OCI-LY1 (cell line): ENCODE data around the gene NAA80.

ENCODE experiments used
- H2AFZ ChIP-seq: fragments of 200-600 bp; sonication (generic), shearing (Covaris generic); 2 replicates; pipeline ENCODE4 v1.6.0; 2014; ENCODE audit warnings: antibody characterized with exemption, mild to moderate bottlenecking, low read length
- H3F3A ChIP-seq: fragments of 200-600 bp; sonication (generic), shearing (Covaris generic); 2 replicates; pipeline ENCODE4 v1.6.0; 2014; ENCODE audit warnings: mild to moderate bottlenecking, antibody characterized with exemption, low read length, moderate library complexity; ENCODE audit not compliant: insufficient read depth
- H3K27ac ChIP-seq: fragments of 200-600 bp; sonication (generic); 2 replicates; pipeline ENCODE4 v1.5.1; 2014; ENCODE audit warnings: low read length, mixed run types, mild to moderate bottlenecking, low read depth; ENCODE audit not compliant: poor library complexity, severe bottlenecking
- H3K27me3 ChIP-seq: fragments of 200-600 bp; sonication (generic); 2 replicates; pipeline ENCODE4 v1.6.0; 2014; ENCODE audit warnings: antibody characterized with exemption, mild to moderate bottlenecking, low read length, moderate library complexity; ENCODE audit not compliant: insufficient read depth
- H3K36me3 ChIP-seq: fragments of 200-600 bp; sonication (generic); 2 replicates; pipeline ENCODE4 v1.6.1; 2014; ENCODE audit warnings: mild to moderate bottlenecking, antibody characterized with exemption, low read length, moderate library complexity, mixed read lengths; ENCODE audit not compliant: insufficient read depth
- H3K4me1 ChIP-seq: fragments of 200-600 bp; sonication (generic); 2 replicates; pipeline ENCODE4 v1.5.1; 2014; ENCODE audit warnings: mild to moderate bottlenecking, low read length, moderate library complexity; ENCODE audit not compliant: insufficient read depth, severe bottlenecking
- H3K4me2 ChIP-seq: fragments of 200-600 bp; sonication (generic), shearing (Covaris generic); 2 replicates; pipeline ENCODE4 v1.6.1; 2014; ENCODE audit warnings: low read length
- H3K4me3 ChIP-seq: fragments of 200-600 bp; sonication (generic); 2 replicates; pipeline ENCODE4 v1.5.1; 2014; ENCODE audit warnings: low read length, low read depth, mild to moderate bottlenecking, mixed read lengths; ENCODE audit not compliant: poor library complexity, severe bottlenecking
- H3K79me2 ChIP-seq: fragments of 200-600 bp; shearing (Covaris generic); 2 replicates; pipeline ENCODE4 v1.6.1; 2016; ENCODE audit warnings: mixed run types, low read length, mixed read lengths; ENCODE audit not compliant: insufficient read depth
- H3K9ac ChIP-seq: fragments of 200-600 bp; sonication (generic), shearing (Covaris generic); 2 replicates; pipeline ENCODE4 v1.6.1; 2014; ENCODE audit warnings: mild to moderate bottlenecking, low read length, mixed read lengths
- H3K9me2 ChIP-seq: fragments of 200-600 bp; sonication (generic), shearing (Covaris generic); 2 replicates; pipeline ENCODE4 v1.6.1; 2014; ENCODE audit warnings: low read depth, mild to moderate bottlenecking, low read length, mixed read lengths
- H3K9me3 ChIP-seq: fragments of 200-600 bp; shearing (Covaris generic); 2 replicates; pipeline ENCODE4 v1.6.1; 2014; ENCODE audit warnings: low read length, mixed read lengths
- H4K20me1 ChIP-seq: fragments of 200-600 bp; sonication (generic), shearing (Covaris generic); 2 replicates; pipeline ENCODE4 v1.6.0; 2016; ENCODE audit warnings: mild to moderate bottlenecking, low read length; ENCODE audit not compliant: insufficient read depth
- CTCF ChIP-seq: fragments of 200-600 bp; sonication (generic), shearing (Covaris generic); IDR thresholded peaks from 2 replicates; pipeline ENCODE4 v1.5.1; 2017; ENCODE audit warnings: mild to moderate bottlenecking, antibody characterized with exemption, low read length, moderate library complexity, mixed read lengths
- EZH2 ChIP-seq: fragments of 200-600 bp; sonication (generic), shearing (Covaris generic); IDR thresholded peaks from 2 replicates; pipeline ENCODE4 v1.8.0; 2017; ENCODE audit warnings: borderline replicate concordance, mixed run types, mild to moderate bottlenecking, antibody characterized with exemption, low read length, moderate library complexity, mixed read lengths

Gene NAA80

GRCh38 chr3:50276762-50277101, 22.5 kb downstream of the NAA80 start:
- no peak for TF ChIP-seq EZH2
- no peak for TF ChIP-seq CTCF
- Histone ChIP-seq H3F3A (no peaks in the 10 kb centered on the region), H3K9ac (no peak overlapping the region), H3K4me2 (no peak overlapping the region), H3K9me3 (no peaks in the 10 kb centered on the region), H2AFZ (no peak overlapping the region), H3K4me3 (no peak overlapping the region), H3K9me2 (no peaks in the 10 kb centered on the region), H3K27ac (no peak overlapping the region), H4K20me1 (no peaks in the 10 kb centered on the region), H3K79me2 (no peaks in the 10 kb centered on the region), H3K4me1 (peaks cover 6% of the 10 kb centered on the region), H3K36me3 (no peaks in the 10 kb centered on the region), H3K27me3 (no peaks in the 10 kb centered on the region)

- no peaks in the 10 kb centered on the region for H3K27me3 ChIP-seq
- no peak overlapping the region for H3K27ac ChIP-seq
- no peak overlapping the region for H3K9ac ChIP-seq
- no peak overlapping the region for H2AFZ ChIP-seq
- no peaks in the 10 kb centered on the region for H3F3A ChIP-seq
- H3K79me2 ChIP-seq = no peaks in the 10 kb centered on the region
- no peak overlapping the region for H3K4me2 ChIP-seq
- no peaks in the 10 kb centered on the region for H3K9me3 ChIP-seq
- no peak overlapping the region for H3K4me3 ChIP-seq
- no peaks in the 10 kb centered on the region for H4K20me1 ChIP-seq
- TF ChIP-seq EZH2 = no peak
- TF ChIP-seq CTCF = no peak
- H3K4me1 ChIP-seq = peaks cover 6% of the 10 kb centered on the region
- H3K9me2 ChIP-seq = no peaks in the 10 kb centered on the region
- no peaks in the 10 kb centered on the region for H3K36me3 ChIP-seq
Observed at GRCh38 chr3:50275996-50276761, 23.0 kb downstream of the NAA80 start.

- no peaks in the 10 kb centered on the region for H3K27me3 ChIP-seq
- H3K36me3 ChIP-seq = no peaks in the 10 kb centered on the region
- no peaks in the 10 kb centered on the region for H3K9me2 ChIP-seq
- H3K79me2 ChIP-seq = no peaks in the 10 kb centered on the region
- H2AFZ ChIP-seq = no peak overlapping the region
- H4K20me1 ChIP-seq = no peaks in the 10 kb centered on the region
- TF ChIP-seq CTCF (no peak), EZH2 (no peak)
- no peak overlapping the region for H3K4me3 ChIP-seq
- H3F3A ChIP-seq = no peaks in the 10 kb centered on the region
- no peak overlapping the region for H3K27ac ChIP-seq
- H3K9ac ChIP-seq = no peak overlapping the region
- H3K9me3 ChIP-seq = no peaks in the 10 kb centered on the region
- H3K4me1 ChIP-seq = peaks cover 6% of the 10 kb centered on the region
- no peak overlapping the region; the same call in 1 of the 2 replicates for H3K4me2 ChIP-seq
Observed at GRCh38 chr3:50275141-50275995, 23.8 kb downstream of the NAA80 start.
